ENCODE results near the gene GGA1.
"Not testable (repeated sequence)": the region's sequence is repeated elsewhere in the genome, so short reads cannot be mapped to it uniquely, and the experiment has no call there.

The GGA1 gene

DNA sequence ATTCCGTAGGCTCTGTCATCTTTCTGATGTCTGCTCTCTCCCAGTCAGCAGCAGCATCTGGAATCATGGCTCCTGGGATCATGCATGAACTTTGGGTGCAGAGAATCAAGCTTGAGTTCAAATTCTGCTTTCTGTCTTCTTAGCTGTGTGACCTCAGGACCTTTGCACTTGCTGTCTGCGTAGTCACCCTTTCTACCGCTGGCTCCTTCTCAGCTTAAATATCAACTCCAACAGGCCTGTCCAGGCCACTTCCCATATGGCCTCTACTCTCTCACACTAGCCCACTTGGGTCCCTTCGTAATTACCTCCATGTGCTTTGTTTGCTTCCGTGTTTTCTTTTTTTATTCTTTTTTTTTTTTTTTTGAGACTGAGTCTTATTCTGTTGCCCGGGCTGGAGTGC is 4.6 kb upstream of the GGA1 start:
- no peak for DNase-seq (ENCODE audit: insufficient read length)
- FAIRE-seq = no peak
- TF ChIP-seq POLR2A (IDR thresholded peaks at IDR 0.05; ENCODE audit: low read depth, low read length) (no peak), TAF1 (IDR thresholded peaks at IDR 0.05; ENCODE audit: borderline replicate concordance, low read depth, low read length) (no peak), POLR2AphosphoS5 (IDR thresholded peaks at IDR 0.05; ENCODE audit: low read depth, low read length) (no peak)

DNA sequence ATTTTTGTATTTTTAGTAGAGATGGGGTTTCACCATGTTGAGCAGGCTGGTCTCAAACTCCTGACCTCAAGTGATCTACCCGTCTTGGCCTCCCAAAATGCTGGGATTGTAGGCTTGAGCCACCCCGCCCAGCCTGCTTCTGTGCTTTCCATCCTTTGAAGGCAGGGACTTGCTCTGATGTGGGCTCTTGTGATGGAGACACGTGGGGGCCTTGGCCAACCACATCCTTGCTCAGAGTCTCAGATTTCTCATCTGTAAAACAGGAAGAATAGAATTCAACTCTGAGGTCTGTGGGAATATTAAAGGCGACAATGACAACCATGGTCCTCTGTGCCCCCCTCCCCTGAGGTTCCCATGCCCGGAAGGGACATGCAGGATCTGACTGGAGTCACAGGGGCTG is 3.8 kb upstream of the GGA1 start:
- TF ChIP-seq TAF1 (IDR thresholded peaks at IDR 0.05; ENCODE audit: borderline replicate concordance, low read depth, low read length) = no peak
- TF ChIP-seq POLR2AphosphoS5 (IDR thresholded peaks at IDR 0.05; ENCODE audit: low read depth, low read length) = no peak
- no peak for TF ChIP-seq POLR2A (IDR thresholded peaks at IDR 0.05; ENCODE audit: low read depth, low read length)
- no peak for FAIRE-seq

DNA sequence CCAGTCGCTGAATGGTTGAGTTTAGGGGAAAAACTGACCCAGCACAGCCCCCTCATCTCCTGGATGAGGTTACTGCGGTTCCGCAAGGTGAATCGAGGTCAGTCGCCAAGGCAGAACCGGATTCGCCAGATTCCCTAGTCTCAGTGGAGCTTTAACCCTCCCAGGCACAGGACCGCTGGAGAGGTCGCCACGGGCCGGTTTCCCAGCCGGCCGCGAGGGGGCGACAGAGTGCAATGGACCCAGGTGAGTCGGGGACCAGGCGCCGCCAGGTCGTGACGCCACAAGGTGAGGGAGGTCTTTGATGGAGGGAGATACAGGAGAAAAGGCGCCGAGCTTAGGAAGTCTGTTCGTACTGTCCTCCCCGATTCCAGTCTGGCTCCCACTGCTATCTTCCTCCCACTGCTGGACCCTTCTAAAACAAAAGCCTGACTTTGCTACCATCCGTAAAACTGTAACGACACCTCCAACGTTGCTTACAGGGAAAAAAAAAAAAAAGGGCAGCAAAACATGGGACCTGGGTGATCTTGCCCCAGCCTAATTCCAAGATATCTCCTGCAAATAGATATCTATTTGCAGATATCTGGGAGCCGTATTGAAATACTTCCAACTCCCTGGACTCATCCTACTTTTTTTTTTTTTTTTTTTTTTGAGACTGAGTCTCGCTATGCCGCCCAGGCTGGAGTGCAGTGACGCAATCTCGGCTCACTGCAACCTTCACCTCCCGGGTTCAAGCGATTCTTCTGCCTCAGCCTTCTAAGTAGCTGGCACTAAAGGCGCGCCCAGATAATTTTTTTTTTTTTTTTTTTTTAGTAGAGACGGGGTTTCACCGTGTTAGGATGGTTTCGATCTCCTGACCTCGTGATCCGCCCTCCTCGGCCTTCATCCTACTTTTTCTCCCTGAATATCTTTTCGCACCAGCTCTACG is 1.4 kb upstream of the GGA1 start:
- FAIRE-seq (peak; percentile 91), DNase-seq (ENCODE audit: insufficient read length) (peak; percentile 79)
- no peak for TF ChIP-seq TAF1 (IDR thresholded peaks at IDR 0.05; ENCODE audit: borderline replicate concordance, low read depth, low read length)
- no peak for TF ChIP-seq POLR2A (IDR thresholded peaks at IDR 0.05; ENCODE audit: low read depth, low read length)
- TF ChIP-seq POLR2AphosphoS5 (IDR thresholded peaks at IDR 0.05; ENCODE audit: low read depth, low read length) = no peak

More for the DNA sequence above, 3.8 kb upstream of the GGA1 start:
- no peak for DNase-seq (ENCODE audit: insufficient read length)

DNA sequence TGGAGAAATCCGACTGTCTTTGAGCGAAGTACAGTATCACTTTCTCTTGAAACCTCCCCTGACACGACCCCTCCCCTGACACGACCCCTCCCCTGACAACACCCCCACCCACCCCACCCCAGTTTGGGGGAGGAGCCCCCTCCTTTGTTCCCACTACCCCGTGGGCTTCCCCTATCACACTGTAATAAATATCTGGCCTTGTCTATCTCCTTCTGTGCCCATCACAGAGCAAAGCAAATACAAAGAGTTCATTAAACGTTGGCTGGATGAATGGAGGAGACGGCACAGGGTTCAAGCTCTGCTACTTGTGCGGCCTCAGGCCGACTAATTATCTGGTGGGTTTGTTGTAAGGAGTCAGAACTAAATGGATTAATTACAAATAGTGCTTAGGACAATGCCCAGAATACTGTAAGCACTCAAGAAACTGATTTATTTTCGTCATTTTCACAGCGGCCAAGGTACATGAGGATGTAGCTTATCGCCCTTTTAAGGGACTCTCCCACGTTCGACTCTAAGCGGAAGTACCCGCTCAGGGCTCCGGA is 628 bp upstream of the GGA1 start:
- DNase-seq (ENCODE audit: insufficient read length) = no peak
- FAIRE-seq = no peak
- TF ChIP-seq TAF1 (IDR thresholded peaks at IDR 0.05; ENCODE audit: borderline replicate concordance, low read depth, low read length) (no peak), POLR2A (IDR thresholded peaks at IDR 0.05; ENCODE audit: low read depth, low read length) (no peak), POLR2AphosphoS5 (IDR thresholded peaks at IDR 0.05; ENCODE audit: low read depth, low read length) (no peak)

DNA sequence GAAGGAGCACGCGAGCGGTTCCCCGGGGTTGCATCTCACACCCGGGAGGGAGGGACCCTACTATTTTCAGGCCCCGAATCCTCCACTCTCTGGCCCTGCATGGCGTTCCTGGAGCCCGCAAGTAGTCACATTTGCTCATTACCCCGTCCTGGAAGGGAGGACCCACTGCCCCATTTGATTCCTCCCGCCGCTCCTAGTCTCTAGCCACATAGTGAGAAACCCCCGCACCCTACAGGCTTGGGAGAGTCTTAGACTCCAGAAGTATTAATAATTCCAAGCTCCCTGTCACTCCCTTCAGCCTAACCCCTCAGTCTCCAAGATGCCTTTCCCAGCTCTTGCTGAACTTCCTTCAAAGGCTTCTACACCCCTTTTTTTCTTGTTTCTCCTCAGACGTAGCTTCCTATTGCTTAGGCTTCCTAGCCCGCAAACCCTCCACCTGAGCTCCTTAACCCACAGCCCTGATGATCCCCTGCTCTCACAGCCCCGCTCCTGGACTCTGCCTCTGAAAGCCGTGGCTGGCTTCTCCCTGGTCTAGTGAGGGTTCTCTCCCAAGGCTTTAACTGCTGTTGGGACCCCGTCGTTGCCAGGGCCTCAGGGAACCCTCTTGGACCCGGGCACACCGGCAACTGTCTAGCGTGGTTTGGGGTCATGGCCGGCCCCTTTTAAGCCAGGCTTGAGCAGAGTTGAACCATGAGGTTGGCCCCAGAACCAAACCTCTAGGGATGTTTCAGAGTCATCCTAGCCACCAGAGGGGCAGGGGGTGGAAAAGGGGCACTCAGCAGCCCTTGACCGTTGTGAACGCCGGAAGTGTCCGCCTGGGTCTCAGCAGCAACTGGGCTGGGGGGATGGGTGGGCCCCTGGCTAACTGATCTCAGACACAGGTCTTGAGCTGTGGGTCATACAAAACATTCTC is 862 bp downstream of the GGA1 start:
- TF ChIP-seq POLR2AphosphoS5 (IDR thresholded peaks at IDR 0.05; ENCODE audit: low read depth, low read length) (peak; percentile 49; the same call in 1 of the 2 replicates), POLR2A (IDR thresholded peaks at IDR 0.05; ENCODE audit: low read depth, low read length) (no peak; the same call in 1 of the 2 replicates), TAF1 (IDR thresholded peaks at IDR 0.05; ENCODE audit: borderline replicate concordance, low read depth, low read length) (peak; percentile 98)
- FAIRE-seq = peak; percentile 14
- DNase-seq (ENCODE audit: insufficient read length) = no peak

DNA sequence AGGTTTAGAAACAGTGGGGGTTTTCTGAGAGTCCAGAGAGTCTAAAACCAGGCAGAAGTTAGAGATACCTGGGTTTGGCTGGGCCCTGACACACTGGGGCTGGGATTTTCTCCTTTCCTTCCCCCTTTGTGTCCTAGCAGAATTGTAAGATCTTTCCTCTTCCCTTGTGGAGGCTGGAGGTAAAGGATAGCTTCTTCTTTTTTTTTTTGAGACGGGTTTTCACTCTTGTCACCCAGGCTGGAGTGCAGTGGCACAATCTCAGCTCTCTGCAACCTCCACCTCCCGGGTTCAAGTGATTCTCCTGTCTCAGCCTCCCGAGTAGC is 1.5 kb downstream of the GGA1 start:
- not testable (repeated sequence) for DNase-seq (ENCODE audit: insufficient read length)
- peak; percentile 46 for FAIRE-seq

DNA sequence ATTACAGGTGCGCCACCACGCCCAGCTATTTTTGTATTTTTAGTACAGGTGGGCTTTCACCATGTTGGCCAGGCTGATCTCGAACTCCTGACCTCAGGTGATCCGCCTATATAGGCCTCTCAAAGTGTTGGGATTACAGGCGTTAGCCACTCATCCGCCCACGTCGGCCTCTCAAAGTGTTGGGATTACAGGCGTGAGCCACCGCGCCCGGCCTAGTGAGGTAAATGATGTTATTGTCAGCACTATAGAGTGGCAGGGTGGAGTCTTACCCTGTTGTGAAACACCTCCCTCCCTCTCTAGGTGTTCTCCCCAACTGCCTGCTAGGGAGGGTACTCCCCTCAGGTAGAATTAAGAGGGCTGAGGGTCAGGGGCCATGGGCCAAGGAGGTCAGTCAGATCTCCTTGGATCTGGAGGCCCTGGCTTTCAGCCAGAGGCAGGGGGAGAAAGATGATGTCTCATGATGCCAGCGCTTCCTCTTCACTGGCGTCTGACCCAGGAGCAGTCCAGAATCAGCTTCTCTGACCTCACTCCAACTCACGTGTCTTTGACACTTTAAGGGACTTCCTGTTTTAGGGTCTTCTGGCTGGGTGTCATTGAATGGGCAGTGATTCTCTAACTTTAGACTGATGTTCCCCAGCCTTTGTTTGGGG is 2.0 kb downstream of the GGA1 start:
- TF ChIP-seq POLR2A (IDR thresholded peaks at IDR 0.05; ENCODE audit: low read depth, low read length) (no peak), TAF1 (IDR thresholded peaks at IDR 0.05; ENCODE audit: borderline replicate concordance, low read depth, low read length) (no peak)
- FAIRE-seq (no peak), DNase-seq (ENCODE audit: insufficient read length) (no peak)

DNA sequence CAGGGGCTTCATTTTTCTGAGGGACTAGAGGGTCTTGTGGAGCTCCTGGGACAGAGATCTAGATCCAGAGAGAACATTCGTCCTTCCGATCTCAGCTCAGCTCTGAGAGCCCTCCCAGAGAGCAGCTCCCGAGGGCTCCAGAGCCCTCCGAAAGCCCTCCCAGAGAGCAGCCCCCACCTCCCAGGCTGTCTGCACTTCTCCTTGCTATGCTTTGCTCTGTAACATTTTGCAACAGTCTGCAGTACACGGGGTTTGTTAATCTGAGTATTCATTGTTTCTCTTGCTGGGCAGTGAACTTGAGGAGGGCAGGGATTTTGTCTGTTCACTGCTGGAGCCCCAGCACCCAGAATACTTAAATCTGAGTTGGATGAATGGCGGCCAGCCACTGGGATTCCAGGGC is 2.6 kb downstream of the GGA1 start:
- DNase-seq (ENCODE audit: insufficient read length) = no peak
- FAIRE-seq = no peak
- TF ChIP-seq POLR2AphosphoS5 (IDR thresholded peaks at IDR 0.05; ENCODE audit: low read depth, low read length) = no peak
- no peak for TF ChIP-seq TAF1 (IDR thresholded peaks at IDR 0.05; ENCODE audit: borderline replicate concordance, low read depth, low read length)
- no peak for TF ChIP-seq POLR2A (IDR thresholded peaks at IDR 0.05; ENCODE audit: low read depth, low read length)

DNA sequence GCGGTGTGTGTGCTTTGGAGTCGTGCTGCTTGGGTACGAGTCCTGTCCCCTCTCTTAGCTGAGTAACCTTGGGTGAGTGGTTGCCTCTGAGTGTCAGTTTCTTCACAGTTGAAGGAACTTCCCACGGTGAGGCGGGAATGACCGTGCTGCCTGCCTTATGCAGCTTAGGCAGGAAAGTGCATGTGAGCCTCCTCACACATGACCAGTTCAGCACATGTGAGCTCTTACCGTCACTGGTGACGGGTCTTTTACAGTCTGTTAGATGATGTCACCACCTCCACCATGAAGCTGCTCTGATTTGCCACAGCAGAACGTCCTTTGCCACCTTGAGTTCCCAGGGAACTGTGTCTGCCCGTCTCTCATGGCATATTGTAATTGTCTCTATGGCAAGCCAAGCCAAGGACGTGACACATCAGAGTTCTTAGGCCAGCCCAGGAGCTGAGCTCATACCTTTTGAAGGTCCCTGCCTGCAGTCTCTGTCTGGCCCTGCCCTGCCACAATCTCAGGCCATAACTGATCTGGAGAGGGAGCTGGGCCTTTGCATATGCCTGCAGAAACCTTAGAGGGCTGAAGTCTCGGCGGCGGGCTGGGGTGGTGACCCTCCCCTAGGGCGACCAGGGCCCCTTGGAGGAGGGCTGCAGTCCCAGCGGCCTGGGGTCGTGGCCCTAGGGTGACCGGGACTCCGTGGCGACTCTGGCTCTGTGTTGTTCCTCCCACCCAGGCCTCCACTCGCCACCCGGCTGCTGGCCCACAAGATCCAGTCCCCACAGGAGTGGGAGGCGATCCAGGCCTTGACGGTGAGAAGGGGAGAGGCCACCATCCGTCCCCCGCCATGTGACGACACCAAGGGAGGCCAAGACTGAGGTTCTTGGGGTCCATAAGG is 7.8 kb downstream of the GGA1 start:
- DNase-seq (ENCODE audit: insufficient read length) (no peak), FAIRE-seq (no peak)
- TF ChIP-seq TAF1 (IDR thresholded peaks at IDR 0.05; ENCODE audit: borderline replicate concordance, low read depth, low read length) (no peak), POLR2AphosphoS5 (IDR thresholded peaks at IDR 0.05; ENCODE audit: low read depth, low read length) (no peak), POLR2A (IDR thresholded peaks at IDR 0.05; ENCODE audit: low read depth, low read length) (no peak)

DNA sequence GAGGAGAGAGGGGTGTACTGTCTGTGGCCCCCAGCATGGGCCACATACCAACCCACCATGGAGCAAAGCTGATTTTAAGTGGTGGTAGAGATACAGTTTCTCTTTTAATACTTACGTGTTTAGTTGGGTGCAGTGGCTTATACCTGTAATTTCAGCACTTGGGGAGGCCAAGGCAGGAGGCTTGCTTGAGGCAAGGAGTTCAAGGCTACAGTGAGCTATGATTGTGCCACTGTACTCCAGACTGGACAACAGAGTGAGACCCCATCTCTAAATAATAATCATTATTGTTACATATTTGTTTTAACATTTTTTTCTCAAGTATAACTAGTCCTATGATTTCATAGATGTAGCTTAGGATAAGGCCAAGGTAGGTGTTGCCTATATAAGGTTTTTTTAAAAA is 8.8 kb downstream of the GGA1 start:
- TF ChIP-seq TAF1 (IDR thresholded peaks at IDR 0.05; ENCODE audit: borderline replicate concordance, low read depth, low read length) (no peak), POLR2A (IDR thresholded peaks at IDR 0.05; ENCODE audit: low read depth, low read length) (no peak), POLR2AphosphoS5 (IDR thresholded peaks at IDR 0.05; ENCODE audit: low read depth, low read length) (no peak)
- DNase-seq (ENCODE audit: insufficient read length) (no peak), FAIRE-seq (no peak)
